Measurements from ENCODE around the gene NOS1AP.

GRCh38 chr1:162259894-162260455 lies 190.5 kb downstream of the NOS1AP start:
- TF ChIP-seq, protein P1, sequence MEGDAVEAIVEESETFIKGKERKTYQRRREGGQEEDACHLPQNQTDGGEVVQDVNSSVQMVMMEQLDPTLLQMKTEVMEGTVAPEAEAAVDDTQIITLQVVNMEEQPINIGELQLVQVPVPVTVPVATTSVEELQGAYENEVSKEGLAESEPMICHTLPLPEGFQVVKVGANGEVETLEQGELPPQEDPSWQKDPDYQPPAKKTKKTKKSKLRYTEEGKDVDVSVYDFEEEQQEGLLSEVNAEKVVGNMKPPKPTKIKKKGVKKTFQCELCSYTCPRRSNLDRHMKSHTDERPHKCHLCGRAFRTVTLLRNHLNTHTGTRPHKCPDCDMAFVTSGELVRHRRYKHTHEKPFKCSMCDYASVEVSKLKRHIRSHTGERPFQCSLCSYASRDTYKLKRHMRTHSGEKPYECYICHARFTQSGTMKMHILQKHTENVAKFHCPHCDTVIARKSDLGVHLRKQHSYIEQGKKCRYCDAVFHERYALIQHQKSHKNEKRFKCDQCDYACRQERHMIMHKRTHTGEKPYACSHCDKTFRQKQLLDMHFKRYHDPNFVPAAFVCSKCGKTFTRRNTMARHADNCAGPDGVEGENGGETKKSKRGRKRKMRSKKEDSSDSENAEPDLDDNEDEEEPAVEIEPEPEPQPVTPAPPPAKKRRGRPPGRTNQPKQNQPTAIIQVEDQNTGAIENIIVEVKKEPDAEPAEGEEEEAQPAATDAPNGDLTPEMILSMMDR (conservative IDR thresholded peaks at IDR 0.05 in 1 of 2, IDR thresholded peaks at IDR 0.05 in 1 of 2; ENCODE audit: extremely low read depth in 1 of 2, insufficient read depth in 1 of 2, low read depth in 1 of 2, low read length in 2 of 2), result no peak
- no peak for TF ChIP-seq EZH2 (IDR thresholded peaks at IDR 0.05; ENCODE audit: borderline replicate concordance, low read length)
